DOHH2 (cell line): Measurements from ENCODE around the gene SNAPC3.
A peak's percentile ranks its signal among the peaks of the same experiment; 100 is the strongest.

Experiments used
- H3F3A ChIP-seq: fragments of 200-600 bp; sonication (generic), shearing (Covaris generic); 2 replicates; pipeline ENCODE4 v1.6.0; 2016; ENCODE audit warnings: antibody characterized with exemption, mild to moderate bottlenecking; ENCODE audit not compliant: control insufficient read depth, insufficient read depth
- H3K27ac ChIP-seq: fragments of 200-600 bp; sonication (generic); 2 replicates; pipeline ENCODE4 v1.5.1; 2014; ENCODE audit warnings: low read depth, mild to moderate bottlenecking, low read length, moderate library complexity
- H3K27me3 ChIP-seq: fragments of 200-600 bp; sonication (generic); 2 replicates; pipeline ENCODE4 v1.6.1; 2014; ENCODE audit warnings: mild to moderate bottlenecking, low read length, mixed read lengths; ENCODE audit not compliant: control insufficient read depth
- H3K36me3 ChIP-seq: fragments of 200-600 bp; sonication (generic); 2 replicates; pipeline ENCODE4 v1.6.1; 2014; ENCODE audit warnings: mild to moderate bottlenecking, low read length, moderate library complexity, mixed read lengths; ENCODE audit not compliant: control insufficient read depth
- H3K4me1 ChIP-seq: fragments of 200-600 bp; sonication (generic); 2 replicates; pipeline ENCODE4 v1.6.1; 2014; ENCODE audit warnings: mild to moderate bottlenecking, low read length, mixed read lengths; ENCODE audit not compliant: control insufficient read depth
- H3K4me2 ChIP-seq: fragments of 200-600 bp; sonication (generic); 2 replicates; pipeline ENCODE4 v1.6.0; 2014; ENCODE audit warnings: mild to moderate bottlenecking, low read length, moderate library complexity
- H3K4me3 ChIP-seq: fragments of 200-600 bp; sonication (generic); 2 replicates; pipeline ENCODE4 v1.5.1; 2014; ENCODE audit warnings: mild to moderate bottlenecking, low read length, mixed read lengths
- H3K79me2 ChIP-seq: fragments of 200-600 bp; sonication (generic); 2 replicates; pipeline ENCODE4 v1.6.1; 2014; ENCODE audit warnings: mild to moderate bottlenecking, low read length, mixed read lengths; ENCODE audit not compliant: control insufficient read depth
- H3K9me2 ChIP-seq: fragments of 200-600 bp; sonication (generic); replicated peaks from 2 replicates; pipeline ENCODE4 v1.6.1; 2014; ENCODE audit warnings: mild to moderate bottlenecking, low read length, mixed read lengths; ENCODE audit not compliant: control insufficient read depth
- H3K9me3 ChIP-seq: fragments of 200-600 bp; sonication (generic); 2 replicates; pipeline ENCODE4 v1.6.1; 2014; ENCODE audit warnings: antibody characterized with exemption, low read length, mixed read lengths; ENCODE audit not compliant: control insufficient read depth, insufficient read depth
- H4K20me1 ChIP-seq: fragments of 200-600 bp; sonication (generic); 2 replicates; pipeline ENCODE4 v1.6.0; 2014; ENCODE audit warnings: low read depth, mild to moderate bottlenecking, antibody characterized with exemption, low read length, moderate library complexity; ENCODE audit not compliant: control insufficient read depth, insufficient read depth
- EZH2phosphoT487 ChIP-seq: fragments of 200-600 bp; sonication (generic); IDR thresholded peaks from 2 replicates; pipeline ENCODE4 v1.6.1; 2017; ENCODE audit warnings: borderline replicate concordance, mild to moderate bottlenecking, antibody characterized with exemption, low read length, moderate library complexity, mixed read lengths
- TF ChIP-seq, protein P1 (sequence below): fragments of 200-600 bp; sonication (generic); IDR thresholded peaks from one replicate; pipeline ENCODE4 v1.5.1; 2014; ENCODE audit warnings: antibody characterized with exemption, mild to moderate bottlenecking, low read depth, low read length; ENCODE audit not compliant: poor library complexity, severe bottlenecking

Gene SNAPC3

DNA sequence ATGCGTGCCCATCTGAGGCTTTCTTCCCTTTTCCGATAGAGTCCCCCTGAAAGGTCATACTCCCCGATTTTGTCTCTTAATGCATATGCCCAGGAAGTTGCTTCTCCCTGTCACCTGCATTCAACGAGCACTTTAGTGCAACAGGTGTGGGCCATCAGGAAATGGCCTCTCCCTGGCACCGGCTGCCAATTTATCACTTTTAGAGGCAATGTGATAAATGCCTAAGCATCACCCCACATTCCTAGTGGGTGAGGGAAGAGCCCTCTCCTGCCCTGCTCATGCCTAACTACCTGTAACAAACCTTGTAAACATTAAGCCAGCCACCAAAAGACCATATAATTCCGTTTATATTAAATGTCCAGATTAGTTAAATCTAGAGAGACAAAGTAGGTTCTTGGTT is 1.1 kb upstream of the SNAPC3 start:
- H3K27me3 ChIP-seq = no peaks in the 10 kb centered on the region
- peak overlapping the region; percentile 90 for H3K4me3 ChIP-seq
- TF ChIP-seq, protein P1, sequence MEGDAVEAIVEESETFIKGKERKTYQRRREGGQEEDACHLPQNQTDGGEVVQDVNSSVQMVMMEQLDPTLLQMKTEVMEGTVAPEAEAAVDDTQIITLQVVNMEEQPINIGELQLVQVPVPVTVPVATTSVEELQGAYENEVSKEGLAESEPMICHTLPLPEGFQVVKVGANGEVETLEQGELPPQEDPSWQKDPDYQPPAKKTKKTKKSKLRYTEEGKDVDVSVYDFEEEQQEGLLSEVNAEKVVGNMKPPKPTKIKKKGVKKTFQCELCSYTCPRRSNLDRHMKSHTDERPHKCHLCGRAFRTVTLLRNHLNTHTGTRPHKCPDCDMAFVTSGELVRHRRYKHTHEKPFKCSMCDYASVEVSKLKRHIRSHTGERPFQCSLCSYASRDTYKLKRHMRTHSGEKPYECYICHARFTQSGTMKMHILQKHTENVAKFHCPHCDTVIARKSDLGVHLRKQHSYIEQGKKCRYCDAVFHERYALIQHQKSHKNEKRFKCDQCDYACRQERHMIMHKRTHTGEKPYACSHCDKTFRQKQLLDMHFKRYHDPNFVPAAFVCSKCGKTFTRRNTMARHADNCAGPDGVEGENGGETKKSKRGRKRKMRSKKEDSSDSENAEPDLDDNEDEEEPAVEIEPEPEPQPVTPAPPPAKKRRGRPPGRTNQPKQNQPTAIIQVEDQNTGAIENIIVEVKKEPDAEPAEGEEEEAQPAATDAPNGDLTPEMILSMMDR = no peak
- TF ChIP-seq EZH2phosphoT487 = no peak
- peaks cover 39% of the 10 kb centered on the region for H3K79me2 ChIP-seq
- no peaks in the 10 kb centered on the region for H3F3A ChIP-seq
- H3K27ac ChIP-seq = no peak overlapping the region
- no peaks in the 10 kb centered on the region for H3K9me3 ChIP-seq
- peak overlapping the region; percentile 67 for H3K4me2 ChIP-seq
- H3K36me3 ChIP-seq = peaks cover 28% of the 10 kb centered on the region
- no peaks in the 10 kb centered on the region for H3K9me2 ChIP-seq
- H3K4me1 ChIP-seq = peaks cover 36% of the 10 kb centered on the region
- H4K20me1 ChIP-seq = no peaks in the 10 kb centered on the region

DNA sequence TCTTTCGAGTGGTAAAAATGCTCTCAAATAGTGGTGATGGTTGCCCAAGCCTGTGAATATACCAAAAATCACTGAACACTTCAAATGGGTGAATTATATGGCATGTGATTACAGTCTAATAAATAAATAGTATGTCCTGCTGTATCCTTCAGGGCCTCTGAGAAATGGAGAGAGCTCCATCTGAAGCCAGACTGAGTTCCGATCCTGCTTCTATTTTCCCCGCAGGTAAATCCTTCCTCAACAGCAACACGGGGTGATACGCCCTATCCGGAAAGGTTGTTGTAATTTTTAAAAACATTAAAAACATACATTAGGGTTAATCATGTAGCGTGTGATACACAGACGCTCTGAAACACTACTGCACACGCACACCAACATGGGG is 695 bp upstream of the SNAPC3 start:
- H3K27me3 ChIP-seq = no peaks in the 10 kb centered on the region
- H3K79me2 ChIP-seq = peaks cover 42% of the 10 kb centered on the region
- H3K27ac ChIP-seq = peak overlapping the region; percentile 29

DNA sequence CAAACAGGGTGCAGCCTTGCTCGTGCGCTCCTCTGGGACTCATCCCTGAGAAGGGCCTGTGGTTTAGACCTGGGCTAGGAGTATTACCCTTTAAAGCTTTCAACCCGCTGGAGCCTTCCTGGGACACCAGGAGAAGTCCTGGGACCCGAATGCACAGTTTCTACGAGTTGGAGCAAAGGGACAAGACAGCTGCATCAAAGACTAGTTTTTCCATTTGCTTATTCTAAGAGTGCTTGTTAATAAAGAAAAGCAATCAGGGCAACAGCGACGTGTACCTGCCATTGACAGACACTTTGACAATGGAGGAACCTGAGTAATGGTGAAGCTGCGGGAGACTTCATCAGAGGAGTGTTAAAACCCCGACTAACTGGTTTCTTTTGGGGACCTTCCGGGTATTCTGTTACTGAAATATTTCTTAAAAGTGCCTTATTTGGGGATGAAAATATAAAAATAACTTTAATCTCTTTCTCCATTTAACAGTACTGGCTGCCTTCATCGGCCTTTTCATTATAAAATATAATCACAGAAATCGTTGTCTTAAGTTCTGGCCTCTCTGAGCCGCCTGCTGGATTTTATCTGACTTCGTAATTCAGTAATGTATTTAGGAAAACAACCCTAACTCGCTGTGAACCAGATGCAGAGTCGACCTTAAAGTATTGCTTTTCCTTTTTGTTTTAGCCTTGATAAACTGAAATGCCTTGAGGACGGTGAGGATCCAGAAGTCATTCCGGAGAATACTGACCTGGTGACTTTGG is 732 bp downstream of the SNAPC3 start:
- TF ChIP-seq EZH2phosphoT487 = no peak
- TF ChIP-seq, protein P1 = no peak
- Histone ChIP-seq H3K4me3 (peak overlapping the region; percentile 90), H3K4me2 (peak overlapping the region; percentile 70), H3K79me2 (peaks cover 56% of the 10 kb centered on the region), H3K27me3 (no peaks in the 10 kb centered on the region), H3K27ac (peak overlapping the region; percentile 35), H3K36me3 (peaks cover 41% of the 10 kb centered on the region), H3F3A (no peaks in the 10 kb centered on the region), H4K20me1 (no peaks in the 10 kb centered on the region), H3K4me1 (peaks cover 38% of the 10 kb centered on the region), H3K9me3 (no peaks in the 10 kb centered on the region), H3K9me2 (no peaks in the 10 kb centered on the region)

More for the DNA sequence above, 695 bp upstream of the SNAPC3 start:
- Histone ChIP-seq H3K4me1 (peaks cover 38% of the 10 kb centered on the region), H3F3A (no peaks in the 10 kb centered on the region), H3K4me2 (peak overlapping the region; percentile 67), H3K9me2 (no peaks in the 10 kb centered on the region), H3K9me3 (no peaks in the 10 kb centered on the region), H4K20me1 (no peaks in the 10 kb centered on the region), H3K36me3 (peaks cover 31% of the 10 kb centered on the region), H3K4me3 (peak overlapping the region; percentile 90)
- TF ChIP-seq EZH2phosphoT487 = no peak
- TF ChIP-seq, protein P1 = no peak
